Ovary (tissue), 9 donors: Measurements from ENCODE around the gene MEF2D. TPM values are rescaled to one million over a fixed set of nuclear protein-coding genes. Genes with fewer than 3 reads are reported as not detected.

Source experiments
- DNase-seq, 5 donors: peaks; one replicate each; pipeline ENCODE4 v3.0.0-alpha.2; 2019 to 2020
- H3K27ac ChIP-seq, 2 donors: fragments of 200-600 bp; one replicate each; pipeline versions ENCODE4 v1.5.1 to v1.8.0; 2019 to 2022
- H3K27me3 ChIP-seq: fragments of 200-600 bp; one replicate; pipeline ENCODE4 v1.8.0; 2022
- H3K36me3 ChIP-seq: fragments of 200-600 bp; sonication (generic); one replicate; pipeline ENCODE4 v1.5.1; 2019
- H3K4me1 ChIP-seq: one replicate; pipeline ENCODE4 v1.8.1; 2013; ENCODE audit warnings: mild to moderate bottlenecking, moderate library complexity; ENCODE audit not compliant: insufficient read depth
- H3K4me3 ChIP-seq: fragments of 200-600 bp; sonication (generic); one replicate; pipeline ENCODE4 v1.5.1; 2017
- H3K9me3 ChIP-seq, 2 donors: fragments of 200-600 bp in 1 of 2; sonication (generic) in 1 of 2; one replicate each; pipeline versions ENCODE4 v1.5.1 to v1.8.1; 2013 to 2019; ENCODE audit warnings: mild to moderate bottlenecking in 1 of 2, moderate library complexity in 1 of 2
- EP300 ChIP-seq: sonication (generic); formaldehyde crosslinking; IDR thresholded peaks from one replicate; pipeline ENCODE4 v1.6.1; 2017; ENCODE audit warnings: antibody characterized with exemption
- POLR2A ChIP-seq: fragments of 450-650 bp; IDR thresholded peaks from one replicate; pipeline ENCODE4 v1.6.1; 2017; ENCODE audit warnings: antibody characterized with exemption, mild to moderate bottlenecking, moderate library complexity
- WGBS, 3 donors: extraction: QIAGEN DNeasy Blood & Tissue Kit in 1 of 3; methylation state at CpG; one replicate each; pipeline versions ENCODE4 v1.1.5 to v1.1.7; 2013 to 2017; 5-methylcytosine and 5-hydroxymethylcytosine counted together
- intact Hi-C, 4 donors: fragments of 100-400 bp; cut with DNase I; formaldehyde crosslinking; loops; one replicate each; pipeline versions ENCODE4 v1.11.0 to v1.15.1; 2022 to 2023
- polyA plus RNA-seq, 2 donors: library from polyadenylated mRNA; stranded (reverse); fragments of 200-250 nt in 1 of 2; fragments of 350-450 nt in 1 of 2; fragmentation: Illumina TruSeq in 1 of 2; extraction: RNeasy Lipid Tissue Mini Kit (QIAGEN cat#74804) in 1 of 2; gene quantifications; one replicate each; pipeline ENCODE4 v1.2.3, GENCODE V29; 2013 to 2014
- total RNA-seq, 7 donors: library from RNA; depleted of rRNA in 2 of 7; stranded (reverse); fragments of >200 nt in 2 of 7; fragmentation: NEBNext Ultra II Directional in 3 of 7; extraction: Animal tissue kit (Norgen Biotek cat#: 25700) in 3 of 7; gene quantifications; one replicate each; pipeline versions ENCODE4 v1.1.0 to v1.2.4, GENCODE V29; 2016 to 2023
- TF ChIP-seq, protein P1 (sequence below), 3 donors: fragments of 450-650 bp in 2 of 3; fragments of 200-600 bp in 1 of 3; IDR thresholded peaks; one replicate each; pipeline versions ENCODE4 v1.5.1 to v1.8.0; 2016 to 2022; ENCODE audit warnings: antibody characterized with exemption in 3 of 3, mild to moderate bottlenecking in 1 of 3
- donor health status: DM: no; HTN: no; CAD: no; lungs with moderate emphysema.
- donor health status: DM: no; HTN: no; CAD: no.
- donor health status: Bipolar disorder and iron deficiency.
- donor health status: DM: yes; HTN: yes; CAD: no.
- donor health status: DM: no; HTN: no; CAD: no.
- donor health status: DM: yes; HTN: yes; CAD: no.

MEF2D gene
- total and polyA plus RNA-seq, 9 donors: 30.0 to 96.6 (median 57.6) TPM

DNA sequence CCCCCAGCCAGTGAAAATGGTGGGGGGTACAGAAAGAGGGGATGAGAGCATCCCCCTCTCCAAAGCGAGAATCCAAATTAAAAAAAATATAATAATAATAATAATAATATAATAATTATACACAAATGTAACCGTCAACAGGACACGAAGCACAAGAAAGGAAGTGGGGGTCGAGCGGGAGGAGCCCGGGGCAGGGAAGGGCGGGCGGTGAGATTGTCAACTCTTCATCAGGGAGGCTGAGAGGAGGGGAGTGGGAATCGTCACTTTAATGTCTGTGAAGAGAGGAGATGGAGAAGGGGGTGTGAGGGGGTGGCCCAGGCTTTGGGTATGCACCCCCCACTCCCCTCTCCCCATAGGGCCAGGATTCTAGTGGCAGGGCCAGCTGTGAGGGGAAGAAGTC lies 33.2 kb downstream of the MEF2D start:
- Histone ChIP-seq H3K4me1 (peaks cover 22% of the 10 kb centered on the region), H3K36me3 (no peaks in the 10 kb centered on the region), H3K4me3 (no peak overlapping the region), H3K9me3 (no peaks in the 10 kb centered on the region), H3K27me3 (no peaks in the 10 kb centered on the region), H3K27ac (no peak overlapping the region)
- TF ChIP-seq POLR2A (no peak), EP300 (no peak)
- TF ChIP-seq, protein P1, sequence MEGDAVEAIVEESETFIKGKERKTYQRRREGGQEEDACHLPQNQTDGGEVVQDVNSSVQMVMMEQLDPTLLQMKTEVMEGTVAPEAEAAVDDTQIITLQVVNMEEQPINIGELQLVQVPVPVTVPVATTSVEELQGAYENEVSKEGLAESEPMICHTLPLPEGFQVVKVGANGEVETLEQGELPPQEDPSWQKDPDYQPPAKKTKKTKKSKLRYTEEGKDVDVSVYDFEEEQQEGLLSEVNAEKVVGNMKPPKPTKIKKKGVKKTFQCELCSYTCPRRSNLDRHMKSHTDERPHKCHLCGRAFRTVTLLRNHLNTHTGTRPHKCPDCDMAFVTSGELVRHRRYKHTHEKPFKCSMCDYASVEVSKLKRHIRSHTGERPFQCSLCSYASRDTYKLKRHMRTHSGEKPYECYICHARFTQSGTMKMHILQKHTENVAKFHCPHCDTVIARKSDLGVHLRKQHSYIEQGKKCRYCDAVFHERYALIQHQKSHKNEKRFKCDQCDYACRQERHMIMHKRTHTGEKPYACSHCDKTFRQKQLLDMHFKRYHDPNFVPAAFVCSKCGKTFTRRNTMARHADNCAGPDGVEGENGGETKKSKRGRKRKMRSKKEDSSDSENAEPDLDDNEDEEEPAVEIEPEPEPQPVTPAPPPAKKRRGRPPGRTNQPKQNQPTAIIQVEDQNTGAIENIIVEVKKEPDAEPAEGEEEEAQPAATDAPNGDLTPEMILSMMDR (IDR thresholded peaks at IDR 0.05): no peak
- intact Hi-C loops: no loop called here
- 69 to 78% (median 72%) methylated on average over 9 of the region's 9 CpGs for WGBS, 3 donors
- no peak for DNase-seq

DNA sequence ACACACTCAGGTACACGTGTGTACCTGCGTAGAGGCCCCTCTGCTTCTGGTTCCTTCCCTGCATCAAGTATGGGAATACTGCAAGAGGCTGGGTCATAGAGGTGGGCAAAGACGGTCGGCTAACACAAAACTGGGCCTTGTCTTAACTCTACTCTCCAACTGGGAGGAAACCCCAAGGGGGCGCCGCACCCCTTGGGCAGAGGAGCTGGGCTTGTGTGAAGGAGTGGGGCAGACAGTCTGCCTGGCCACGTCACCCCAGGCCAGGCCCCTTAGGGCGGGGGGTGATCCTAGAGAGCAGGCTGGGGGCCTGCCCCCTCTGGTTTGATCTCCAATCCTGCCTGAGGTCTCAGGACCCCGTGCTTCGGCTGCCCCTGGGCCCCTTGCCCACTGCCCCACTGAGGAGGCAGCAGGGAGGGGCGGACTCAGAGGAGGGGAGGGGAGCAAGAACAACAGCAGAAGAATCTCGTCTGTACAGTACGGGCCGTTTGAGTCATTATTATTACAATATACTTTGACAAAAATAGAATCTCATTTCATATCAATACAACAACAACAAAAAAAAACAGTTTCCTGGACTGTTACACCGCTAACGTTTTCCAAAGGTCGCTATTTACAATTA lies 34.7 kb downstream of the MEF2D start:
- intact Hi-C loops: no loop called here

DNA sequence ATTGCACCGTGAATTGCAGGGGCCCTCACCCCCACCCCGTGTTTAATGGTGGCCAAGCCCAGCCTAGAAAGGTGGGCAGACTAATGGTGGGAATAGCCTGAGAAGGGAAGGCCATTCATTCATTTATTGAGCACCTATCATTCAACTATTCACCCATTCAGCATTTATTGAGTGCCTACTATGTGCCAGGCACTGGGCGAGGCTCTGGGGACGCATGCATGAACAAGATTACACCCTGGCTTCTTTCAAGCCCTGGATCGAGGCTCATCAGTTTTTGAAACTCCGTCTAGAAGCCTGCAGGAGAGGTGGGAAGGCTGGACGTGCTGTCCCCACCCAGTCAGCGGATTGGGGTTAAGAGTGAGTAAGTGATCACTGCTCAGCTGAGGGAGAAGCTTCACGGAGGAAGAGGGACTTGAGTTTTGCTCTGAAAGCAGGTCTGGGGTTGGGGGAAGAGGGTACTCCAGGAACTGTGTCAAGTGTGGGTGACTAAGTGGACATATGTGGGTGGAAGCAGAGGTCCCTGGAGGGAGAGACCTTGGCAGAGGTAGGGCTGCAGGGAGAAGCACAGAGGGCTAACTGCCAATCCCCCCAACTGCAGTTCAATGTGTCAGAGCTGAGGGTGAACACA lies 35.6 kb downstream of the MEF2D start:
- intact Hi-C loops: loop anchor here in 1 of 4 donors (5.0 kb wide), 2 partner anchors 32 to 122 kb away; no protein-coding TSS in a partner anchor
- H3K27ac ChIP-seq: no peak overlapping the region
- H3K4me1 ChIP-seq: peaks cover 18% of the 10 kb centered on the region
- no peak for DNase-seq
- H3K9me3 ChIP-seq: no peaks in the 10 kb centered on the region
- 60 to 67% (median 61%) methylated on average over 9 of the region's 9 CpGs for WGBS, 3 donors
- H3K27me3 ChIP-seq: no peaks in the 10 kb centered on the region
- H3K36me3 ChIP-seq: no peaks in the 10 kb centered on the region
- H3K4me3 ChIP-seq: no peak overlapping the region
- TF ChIP-seq, protein P1 (IDR thresholded peaks at IDR 0.05): no peak
- TF ChIP-seq EP300 (no peak), POLR2A (no peak)

More for the DNA sequence above, 34.7 kb downstream of the MEF2D start:
- H3K36me3 ChIP-seq: no peaks in the 10 kb centered on the region
- no peak overlapping the region for H3K4me3 ChIP-seq
- TF ChIP-seq, protein P1 (IDR thresholded peaks at IDR 0.05): no peak
- TF ChIP-seq POLR2A (no peak), EP300 (no peak)
- H3K27ac ChIP-seq: peak overlapping the region in 1 of 2 donors; percentile 75
- no peaks in the 10 kb centered on the region for H3K27me3 ChIP-seq
- WGBS, 3 donors: 32 to 34% (median 34%) methylated on average over 17 of the region's 17 CpGs
- H3K9me3 ChIP-seq: no peaks in the 10 kb centered on the region
- peaks cover 18% of the 10 kb centered on the region for H3K4me1 ChIP-seq
- no peak for DNase-seq

DNA sequence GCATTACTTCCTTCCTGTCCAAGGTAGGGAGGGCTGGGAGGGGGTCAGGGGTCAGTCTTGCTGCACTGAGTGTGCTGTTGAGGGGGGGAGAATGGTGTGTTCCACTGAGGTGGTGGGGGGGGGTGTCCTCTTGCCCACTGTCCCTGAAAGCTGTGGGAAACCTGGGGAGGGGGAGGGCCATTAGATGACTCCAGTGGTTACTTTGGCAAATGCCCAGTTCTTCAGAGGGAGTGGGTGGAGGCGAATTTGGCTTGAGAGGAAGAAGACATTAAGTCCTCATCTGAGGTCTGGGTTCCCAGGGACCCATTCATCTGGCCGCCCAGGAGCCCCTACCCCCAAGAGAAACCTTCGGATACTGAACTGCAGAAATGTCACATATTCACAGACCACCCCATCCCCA lies 36.2 kb downstream of the MEF2D start:
- Histone ChIP-seq H3K27ac (no peak overlapping the region), H3K4me3 (no peak overlapping the region), H3K36me3 (no peaks in the 10 kb centered on the region), H3K4me1 (peaks cover 18% of the 10 kb centered on the region), H3K9me3 (no peaks in the 10 kb centered on the region), H3K27me3 (no peaks in the 10 kb centered on the region)
- WGBS, 3 donors: 46 to 57% (median 51%) methylated on average over 3 of the region's 3 CpGs
- TF ChIP-seq, protein P1 (IDR thresholded peaks at IDR 0.05): no peak
- TF ChIP-seq POLR2A (no peak), EP300 (no peak)
- intact Hi-C loops: loop anchor here in 1 of 4 donors (5.0 kb wide), 2 partner anchors 33 to 123 kb away; no protein-coding TSS in a partner anchor
- no peak for DNase-seq
